Urothelium cell line (cell line): ENCODE measurements around the gene CDC6.
A peak's percentile ranks its signal among the peaks of the same experiment; 100 is the strongest.

Source experiments
- DNase-seq: peaks from one replicate; pipeline ENCODE4 v3.0.0; 2011; ENCODE audit warnings: low spot score, mixed read lengths
- FAIRE-seq: peaks from 2 replicates; lab custom pipeline; 2011; peaks lifted over from hg19 to GRCh38; lab: Jason Lieb, UNC

The CDC6 gene

GRCh38 chr17:40338941-40339649, 51.4 kb downstream of the CDC6 start:
- FAIRE-seq (no peak), DNase-seq (no peak)

GRCh38 chr17:40340327-40340726, 52.6 kb downstream of the CDC6 start:
- DNase-seq (no peak), FAIRE-seq (no peak)

- peak; percentile 56 for FAIRE-seq
- peak; percentile 79 for DNase-seq
Measured at GRCh38 chr17:40340880-40341807, 53.5 kb downstream of the CDC6 start.

GRCh38 chr17:40341808-40342503, 54.3 kb downstream of the CDC6 start:
- FAIRE-seq (peak; percentile 91), DNase-seq (peak; percentile 83)

GRCh38 chr17:40342504-40343218, 55.0 kb downstream of the CDC6 start:
- FAIRE-seq (no peak), DNase-seq (no peak)

GRCh38 chr17:40343219-40344119, 55.8 kb downstream of the CDC6 start:
- FAIRE-seq: no peak
- no peak for DNase-seq

GRCh38 chr17:40344421-40345160, 56.9 kb downstream of the CDC6 start:
- FAIRE-seq: no peak
- DNase-seq: no peak

GRCh38 chr17:40345161-40345993, 57.7 kb downstream of the CDC6 start:
- DNase-seq: peak; percentile 85
- FAIRE-seq: peak; percentile 23

- DNase-seq (no peak), FAIRE-seq (no peak)
Measured at GRCh38 chr17:40345994-40346764, 58.5 kb downstream of the CDC6 start.

GRCh38 chr17:40346765-40347158, 59.1 kb downstream of the CDC6 start:
- FAIRE-seq (no peak), DNase-seq (no peak)

- no peak for DNase-seq
- peak; percentile 40 for FAIRE-seq
Measured at GRCh38 chr17:40347319-40348135, 59.8 kb downstream of the CDC6 start.

- DNase-seq (no peak), FAIRE-seq (no peak)
Measured at GRCh38 chr17:40348136-40348504, 60.4 kb downstream of the CDC6 start.

GRCh38 chr17:40348562-40349476, 61.1 kb downstream of the CDC6 start:
- DNase-seq (no peak), FAIRE-seq (no peak)

GRCh38 chr17:40349477-40349894, 61.8 kb downstream of the CDC6 start:
- DNase-seq: no peak
- FAIRE-seq: no peak

- peak; percentile 9 for FAIRE-seq
- no peak for DNase-seq
Measured at GRCh38 chr17:40349895-40350688, 62.4 kb downstream of the CDC6 start.
